HFFc6 (cell line): ENCODE data around the gene ASTN2. TPM values are rescaled to one million over a fixed set of nuclear protein-coding genes. Genes with fewer than 3 reads are reported as not detected.

Source experiments
- DNase-seq: peaks from one replicate; pipeline ENCODE4 v3.0.0-alpha.2; 2018
- H3K27ac Mint-ChIP-seq: 2 replicates; pipeline ENCODE4 v1.8.0; 2020; ENCODE audit warnings: mild to moderate bottlenecking, mixed read lengths
- H3K27me3 Mint-ChIP-seq: 2 replicates; pipeline ENCODE4 v1.8.0; 2021; ENCODE audit warnings: mild to moderate bottlenecking, moderate library complexity, mixed read lengths; ENCODE audit not compliant: insufficient read depth
- H3K36me3 Mint-ChIP-seq: 2 replicates; pipeline ENCODE4 v1.8.0; 2021; ENCODE audit warnings: low read depth, mixed read lengths
- H3K4me1 Mint-ChIP-seq: 2 replicates; pipeline ENCODE4 v1.8.0; 2020; ENCODE audit warnings: low read depth, mixed read lengths
- H3K4me3 Mint-ChIP-seq: 2 replicates; pipeline ENCODE4 v1.8.0; 2020; ENCODE audit warnings: mild to moderate bottlenecking, moderate library complexity, mixed read lengths
- H3K9me3 Mint-ChIP-seq: 2 replicates; pipeline ENCODE4 v1.8.0; 2020; ENCODE audit warnings: mild to moderate bottlenecking, mixed read lengths
- CTCF ChIP-seq: fragments of 200-600 bp; sonication (generic); IDR thresholded peaks from 2 replicates; pipeline ENCODE4 v1.5.0; 2021; ENCODE audit warnings: antibody characterized with exemption, mild to moderate bottlenecking
- total RNA-seq, 6 experiments: library from RNA; stranded (reverse); fragmentation: NEBNext Ultra II Directional; extraction: Animal tissue kit (Norgen Biotek cat#: 25700); gene quantifications; 2 replicates in 1 of 6; 3 replicates in 5 of 6; pipeline ENCODE4 v1.2.3, GENCODE V29; 2021

ASTN2 gene
- total RNA-seq, 6 experiments from 2014 or later: 7.3 to 9.7 (median 8.3) TPM

- peaks cover 8% of the 10 kb centered on the region; the same call in 1 of the 2 replicates for H3K4me1 Mint-ChIP-seq
- H3K27me3 Mint-ChIP-seq: peaks cover 5% of the 10 kb centered on the region; the same call in 1 of the 2 replicates
- TF ChIP-seq CTCF: no peak
- no peaks in the 10 kb centered on the region for H3K36me3 Mint-ChIP-seq
- H3K9me3 Mint-ChIP-seq: peaks cover 9% of the 10 kb centered on the region; the same call in 1 of the 2 replicates
- DNase-seq: no peak
- H3K4me3 Mint-ChIP-seq: no peak overlapping the region
- H3K27ac Mint-ChIP-seq: no peak overlapping the region
Observed at GRCh38 chr9:116910201-116910600, 504.7 kb downstream of the ASTN2 start.

- peaks cover 9% of the 10 kb centered on the region; the same call in 1 of the 2 replicates for H3K9me3 Mint-ChIP-seq
- H3K27ac Mint-ChIP-seq: no peak overlapping the region
- no peak for TF ChIP-seq CTCF
- no peak for DNase-seq
- H3K4me1 Mint-ChIP-seq: peaks cover 8% of the 10 kb centered on the region; the same call in 1 of the 2 replicates
- no peak overlapping the region for H3K4me3 Mint-ChIP-seq
- peaks cover 5% of the 10 kb centered on the region; the same call in 1 of the 2 replicates for H3K27me3 Mint-ChIP-seq
- no peaks in the 10 kb centered on the region for H3K36me3 Mint-ChIP-seq
Observed at GRCh38 chr9:116907989-116908388, 506.9 kb downstream of the ASTN2 start.

- H3K27ac Mint-ChIP-seq: no peak overlapping the region
- H3K36me3 Mint-ChIP-seq: no peaks in the 10 kb centered on the region
- no peak for DNase-seq
- H3K4me1 Mint-ChIP-seq: no peaks in the 10 kb centered on the region; the same call in 1 of the 2 replicates
- no peak overlapping the region for H3K4me3 Mint-ChIP-seq
- TF ChIP-seq CTCF: no peak
- H3K9me3 Mint-ChIP-seq: peaks cover 19% of the 10 kb centered on the region
- peaks cover 5% of the 10 kb centered on the region; the same call in 1 of the 2 replicates for H3K27me3 Mint-ChIP-seq
Observed at GRCh38 chr9:116905171-116905588, 509.7 kb downstream of the ASTN2 start.

GRCh38 chr9:116904165-116904564 is 510.7 kb downstream of the ASTN2 start:
- peaks cover 5% of the 10 kb centered on the region; the same call in 1 of the 2 replicates for H3K27me3 Mint-ChIP-seq
- no peaks in the 10 kb centered on the region for H3K36me3 Mint-ChIP-seq
- no peak for TF ChIP-seq CTCF
- H3K4me1 Mint-ChIP-seq: no peaks in the 10 kb centered on the region; the same call in 1 of the 2 replicates
- no peak for DNase-seq
- no peak overlapping the region for H3K4me3 Mint-ChIP-seq
- H3K9me3 Mint-ChIP-seq: peaks cover 24% of the 10 kb centered on the region
- H3K27ac Mint-ChIP-seq: no peak overlapping the region

- H3K27me3 Mint-ChIP-seq: no peaks in the 10 kb centered on the region; the same call in 1 of the 2 replicates
- no peak for DNase-seq
- H3K36me3 Mint-ChIP-seq: no peaks in the 10 kb centered on the region
- H3K27ac Mint-ChIP-seq: no peak overlapping the region
- H3K9me3 Mint-ChIP-seq: peaks cover 27% of the 10 kb centered on the region
- no peak overlapping the region for H3K4me3 Mint-ChIP-seq
- TF ChIP-seq CTCF: no peak
- no peaks in the 10 kb centered on the region; the same call in 1 of the 2 replicates for H3K4me1 Mint-ChIP-seq
Observed at GRCh38 chr9:116901260-116901659, 513.6 kb downstream of the ASTN2 start.
